Spleen (tissue), 11 donors: ENCODE measurements around the gene PSMG3. TPM values are rescaled to one million over a fixed set of nuclear protein-coding genes. Genes with fewer than 3 reads are reported as not detected.

Experiments used
- DNase-seq: peaks from one replicate; pipeline ENCODE4 v3.0.0-alpha.2; 2020
- H3K27ac ChIP-seq, 8 donors: fragments of 200-600 bp; sonication (generic) in 7 of 8; 1 replicate in 4 of 8; 2 replicates in 4 of 8; pipeline versions ENCODE4 v1.5.0 to v1.8.0; 2016 to 2021; ENCODE audit warnings: inconsistent platforms in 4 of 8, mild to moderate bottlenecking in 4 of 8, moderate library complexity in 1 of 8
- H3K27me3 ChIP-seq, 7 donors: fragments of 200-600 bp; sonication (generic) in 6 of 7; replicated peaks in 1 of 7; 1 replicate in 4 of 7; 2 replicates in 3 of 7; pipeline versions ENCODE4 v1.5.0 to v1.8.0; 2016 to 2021; ENCODE audit warnings: inconsistent platforms in 3 of 7, mild to moderate bottlenecking in 1 of 7
- H3K36me3 ChIP-seq, 6 donors: fragments of 200-600 bp; sonication (generic) in 5 of 6; 1 replicate in 4 of 6; 2 replicates in 2 of 6; pipeline versions ENCODE4 v1.5.0 to v1.8.0; 2016 to 2021; ENCODE audit warnings: inconsistent platforms in 2 of 6
- H3K4me1 ChIP-seq, 6 donors: fragments of 200-600 bp; sonication (generic) in 5 of 6; 1 replicate in 3 of 6; 2 replicates in 3 of 6; pipeline versions ENCODE4 v1.5.0 to v1.8.0; 2016 to 2021; ENCODE audit warnings: inconsistent platforms in 3 of 6
- H3K4me3 ChIP-seq, 8 donors: fragments of 200-600 bp; sonication (generic) in 7 of 8; 1 replicate in 4 of 8; 2 replicates in 4 of 8; pipeline versions ENCODE4 v1.5.0 to v1.8.0; 2016 to 2021; ENCODE audit warnings: inconsistent platforms in 4 of 8, mild to moderate bottlenecking in 4 of 8, moderate library complexity in 2 of 8
- H3K9me3 ChIP-seq, 8 donors: fragments of 200-600 bp; sonication (generic) in 7 of 8; 1 replicate in 4 of 8; 2 replicates in 4 of 8; pipeline versions ENCODE4 v1.5.0 to v1.8.0; 2016 to 2021; ENCODE audit warnings: inconsistent platforms in 4 of 8
- POLR2A ChIP-seq, 3 donors: fragments of 450-650 bp; IDR thresholded peaks; one replicate each; pipeline ENCODE4 v1.5.1; 2017; ENCODE audit warnings: antibody characterized with exemption in 3 of 3, mild to moderate bottlenecking in 1 of 3
- POLR2AphosphoS5 ChIP-seq, 3 donors: sonication (generic); formaldehyde crosslinking; IDR thresholded peaks; one replicate each; pipeline ENCODE4 v1.5.1; 2017; ENCODE audit warnings: antibody characterized with exemption in 3 of 3
- WGBS, 5 donors: extraction: QIAGEN DNeasy Blood & Tissue Kit in 3 of 5; methylation state at CpG; one replicate each; pipeline versions ENCODE4 v1.1.5 to v1.1.7; 2013 to 2018; 5-methylcytosine and 5-hydroxymethylcytosine counted together
- intact Hi-C: fragments of 100-400 bp; cut with DNase I; formaldehyde crosslinking; loops from one replicate; pipeline ENCODE4 v1.15.0; 2023; ENCODE audit warnings: low total_unique reads
- polyA plus RNA-seq, 3 donors: library from polyadenylated mRNA; stranded (reverse); fragments of 200-250 nt; gene quantifications; one replicate each; pipeline ENCODE4 v1.2.1, GENCODE V29; 2013
- total RNA-seq, 7 donors: library from RNA; depleted of rRNA in 3 of 7; stranded (reverse); fragments of >200 nt in 3 of 7; fragmentation: NEBNext Ultra II Directional in 4 of 7; extraction: Animal tissue kit (Norgen Biotek cat#: 25700) in 4 of 7; gene quantifications; one replicate each; pipeline versions ENCODE4 v1.1.0 to v1.2.1, GENCODE V29; 2016 to 2021
- TF ChIP-seq, protein P1 (sequence below), 11 experiments: fragments of 200-600 bp in 7 of 11; fragments of 450-650 bp in 4 of 11; sonication (generic) in 4 of 11; IDR thresholded peaks in 8 of 11; conservative IDR thresholded peaks in 3 of 11; 1 replicate in 7 of 11; 2 replicates in 4 of 11; pipeline versions ENCODE4 v1.4.0 to v1.8.0; 2016 to 2021; ENCODE audit warnings: antibody characterized with exemption in 11 of 11, inconsistent platforms in 4 of 11, mild to moderate bottlenecking in 1 of 11
- donor health status: healthy with polysubstance abuse.
- donor health status: DM: no; HTN: no; CAD: no; lungs with moderate emphysema.
- donor health status: DM: no; HTN: no; CAD: no.
- donor health status: Bipolar disorder and iron deficiency.
- donor health status: healthy.
- donor health status: DM: no; HTN: no; CAD: no.
- donor health status: DM: yes; HTN: yes; CAD: no.

Gene PSMG3
- total and polyA plus RNA-seq, 10 donors: 18.2 to 89.9 (median 30.9) TPM

DNA sequence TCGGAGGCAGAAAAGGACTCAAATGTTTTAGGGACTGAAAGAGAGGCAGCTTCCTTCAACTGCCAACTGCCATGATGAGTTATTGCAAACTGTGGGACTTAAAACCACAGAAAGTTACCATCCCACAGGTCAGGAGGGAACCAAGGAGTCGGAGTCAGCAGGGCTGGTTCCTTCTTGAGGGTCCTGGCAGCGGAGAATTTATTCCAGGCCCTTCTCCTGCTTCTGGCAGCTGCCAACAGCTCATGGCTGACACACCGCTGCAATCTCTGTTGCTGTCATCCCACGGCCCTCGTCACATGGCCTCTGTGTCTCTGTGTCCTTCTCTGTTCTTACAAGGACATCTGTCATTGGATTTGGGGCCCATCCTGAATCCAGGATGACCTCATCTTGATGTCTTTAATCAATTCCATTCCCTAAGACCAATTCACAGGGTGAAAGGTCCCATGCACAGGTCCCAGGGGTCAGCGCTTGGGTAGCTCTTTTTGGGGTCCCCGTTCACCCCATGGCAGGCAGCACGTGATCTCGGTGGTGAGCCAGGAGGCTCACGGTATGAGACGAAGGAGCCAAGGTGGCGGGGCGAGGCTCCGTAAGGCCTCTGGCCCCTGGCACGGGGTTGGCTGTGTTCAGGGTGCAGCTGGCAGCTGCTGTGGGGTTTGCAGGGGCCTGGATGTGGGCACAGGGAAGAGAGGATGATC, 27.4 kb upstream of the PSMG3 start:
- H3K27ac ChIP-seq: no peak overlapping the region
- H3K9me3 ChIP-seq: no peaks in the 10 kb centered on the region
- H3K4me1 ChIP-seq: peaks cover 0 to 11% (median 7%) of the 10 kb centered on the region in 6 donors
- H3K27me3 ChIP-seq: peaks cover 0 to 59% (median 18%) of the 10 kb centered on the region in 7 donors
- no peaks in the 10 kb centered on the region for H3K36me3 ChIP-seq
- no peak overlapping the region for H3K4me3 ChIP-seq
- intact Hi-C loops: no loop called here
- no peak for DNase-seq
- TF ChIP-seq POLR2A (IDR thresholded peaks at IDR 0.05) (no peak), POLR2AphosphoS5 (IDR thresholded peaks at IDR 0.05) (no peak)
- TF ChIP-seq, protein P1, sequence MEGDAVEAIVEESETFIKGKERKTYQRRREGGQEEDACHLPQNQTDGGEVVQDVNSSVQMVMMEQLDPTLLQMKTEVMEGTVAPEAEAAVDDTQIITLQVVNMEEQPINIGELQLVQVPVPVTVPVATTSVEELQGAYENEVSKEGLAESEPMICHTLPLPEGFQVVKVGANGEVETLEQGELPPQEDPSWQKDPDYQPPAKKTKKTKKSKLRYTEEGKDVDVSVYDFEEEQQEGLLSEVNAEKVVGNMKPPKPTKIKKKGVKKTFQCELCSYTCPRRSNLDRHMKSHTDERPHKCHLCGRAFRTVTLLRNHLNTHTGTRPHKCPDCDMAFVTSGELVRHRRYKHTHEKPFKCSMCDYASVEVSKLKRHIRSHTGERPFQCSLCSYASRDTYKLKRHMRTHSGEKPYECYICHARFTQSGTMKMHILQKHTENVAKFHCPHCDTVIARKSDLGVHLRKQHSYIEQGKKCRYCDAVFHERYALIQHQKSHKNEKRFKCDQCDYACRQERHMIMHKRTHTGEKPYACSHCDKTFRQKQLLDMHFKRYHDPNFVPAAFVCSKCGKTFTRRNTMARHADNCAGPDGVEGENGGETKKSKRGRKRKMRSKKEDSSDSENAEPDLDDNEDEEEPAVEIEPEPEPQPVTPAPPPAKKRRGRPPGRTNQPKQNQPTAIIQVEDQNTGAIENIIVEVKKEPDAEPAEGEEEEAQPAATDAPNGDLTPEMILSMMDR (IDR thresholded peaks at IDR 0.05 in 8 of 11, conservative IDR thresholded peaks at IDR 0.05 in 3 of 11): no peak
- 82 to 88% (median 83%) methylated on average over 16 of the region's 16 CpGs for WGBS, 5 donors

DNA sequence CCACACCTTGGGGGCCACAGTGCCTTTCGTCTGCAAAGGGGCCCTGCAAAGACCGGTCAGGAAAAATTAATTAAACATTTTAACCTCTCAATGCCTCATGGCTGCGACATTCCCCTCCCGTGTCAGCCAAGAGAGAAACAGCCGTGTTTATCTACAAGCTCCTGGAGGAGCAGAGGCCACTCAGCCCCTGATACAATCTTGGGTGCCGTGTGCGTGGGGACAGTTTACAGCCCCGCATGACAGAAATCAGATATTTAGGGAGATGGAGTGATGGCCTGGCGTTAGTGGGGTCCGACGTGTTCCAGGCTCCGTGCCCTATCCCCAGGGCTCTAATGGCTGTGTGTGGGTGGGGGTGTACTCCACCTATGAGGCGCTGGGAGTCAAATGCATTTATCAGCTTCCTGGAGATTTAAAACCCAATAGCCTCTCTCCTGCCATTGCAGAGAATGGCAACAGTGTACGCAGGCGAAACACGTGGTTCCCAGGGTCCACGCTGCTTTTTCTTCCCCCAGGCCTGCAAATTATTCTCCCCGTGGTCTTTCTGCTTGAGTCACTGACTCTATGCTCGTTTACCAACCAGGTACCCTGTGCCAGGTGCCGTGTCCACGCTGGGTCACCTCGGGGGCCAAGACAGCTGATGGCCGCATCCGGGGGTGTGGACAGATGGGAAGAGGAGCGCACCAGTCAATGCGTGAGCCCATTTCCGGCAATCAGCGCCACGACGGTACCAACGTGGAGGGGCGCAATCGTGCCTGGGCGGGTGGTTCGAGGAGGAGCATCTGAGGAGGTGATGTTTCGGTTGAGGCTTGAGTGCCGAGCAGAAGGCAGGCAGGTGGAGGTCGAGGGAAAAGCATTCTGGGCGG, 26.6 kb upstream of the PSMG3 start:
- Histone ChIP-seq H3K27ac (no peak overlapping the region), H3K9me3 (no peaks in the 10 kb centered on the region), H3K27me3 (peaks cover 0 to 62% (median 26%) of the 10 kb centered on the region in 7 donors), H3K36me3 (no peaks in the 10 kb centered on the region), H3K4me3 (no peak overlapping the region), H3K4me1 (peaks cover 0 to 19% (median 15%) of the 10 kb centered on the region in 6 donors)
- intact Hi-C loops: no loop called here
- TF ChIP-seq, protein P1 (IDR thresholded peaks at IDR 0.05 in 8 of 11, conservative IDR thresholded peaks at IDR 0.05 in 3 of 11): no peak
- no peak for TF ChIP-seq POLR2AphosphoS5 (IDR thresholded peaks at IDR 0.05)
- DNase-seq: no peak
- WGBS, 5 donors: 83 to 85% (median 84%) methylated on average over 39 of the region's 39 CpGs

DNA sequence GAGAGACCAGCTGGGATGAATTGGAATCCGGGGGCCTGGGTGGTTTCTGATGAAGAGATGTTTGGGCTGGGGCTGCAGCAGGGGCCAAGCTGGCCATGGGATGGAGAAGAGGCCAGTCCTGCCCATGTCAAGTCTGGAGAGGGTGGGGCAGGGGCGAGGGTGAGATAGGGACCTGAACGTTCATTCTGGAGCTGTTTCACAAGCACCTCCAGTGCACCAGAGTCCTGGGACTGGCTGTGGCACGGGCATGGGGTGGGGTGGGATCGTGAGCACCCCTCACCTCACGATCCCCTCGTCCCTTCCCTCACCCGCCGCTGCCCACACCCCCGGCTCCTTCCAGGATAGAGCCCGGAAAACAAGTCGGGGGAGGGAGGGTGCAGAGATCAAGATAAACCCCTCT, 25.8 kb upstream of the PSMG3 start:
- TF ChIP-seq, protein P1 (IDR thresholded peaks at IDR 0.05 in 8 of 11, conservative IDR thresholded peaks at IDR 0.05 in 3 of 11): no peak
- TF ChIP-seq POLR2AphosphoS5 (IDR thresholded peaks at IDR 0.05) (no peak), POLR2A (IDR thresholded peaks at IDR 0.05) (no peak)
- no peak for DNase-seq
- H3K4me3 ChIP-seq: no peak overlapping the region
- intact Hi-C loops: no loop called here
- H3K36me3 ChIP-seq: no peaks in the 10 kb centered on the region
- peaks cover 0 to 70% (median 34%) of the 10 kb centered on the region in 7 donors for H3K27me3 ChIP-seq
- H3K27ac ChIP-seq: no peak overlapping the region
- H3K9me3 ChIP-seq: no peaks in the 10 kb centered on the region
- H3K4me1 ChIP-seq: peaks cover 0 to 25% (median 16%) of the 10 kb centered on the region in 6 donors
- 74 to 82% (median 77%) methylated on average over 12 of the region's 12 CpGs for WGBS, 5 donors

DNA sequence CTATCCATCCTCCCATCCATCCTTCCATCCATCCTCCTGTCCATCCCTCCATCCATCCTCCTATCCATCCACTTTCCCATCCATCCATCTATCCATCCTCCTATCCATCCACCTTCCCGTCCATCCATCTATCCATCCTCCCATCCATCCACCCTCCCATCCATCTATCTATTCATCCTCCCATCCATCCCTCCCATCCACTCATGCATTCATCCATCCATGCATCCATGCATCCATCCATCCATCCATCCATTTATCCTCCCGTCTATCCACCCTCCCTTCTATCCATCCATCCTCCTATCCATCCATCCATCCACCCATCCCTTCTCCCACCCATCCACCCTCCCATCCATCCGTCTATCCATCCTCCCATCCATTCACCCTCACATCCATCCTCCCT, 25.2 kb upstream of the PSMG3 start:
- peaks cover 0 to 76% (median 40%) of the 10 kb centered on the region in 7 donors for H3K27me3 ChIP-seq

More for the DNA sequence above, 25.2 kb upstream of the PSMG3 start:
- peaks cover 0 to 25% (median 16%) of the 10 kb centered on the region in 6 donors for H3K4me1 ChIP-seq
- no peak overlapping the region for H3K27ac ChIP-seq
- TF ChIP-seq POLR2AphosphoS5 (IDR thresholded peaks at IDR 0.05) (no peak), POLR2A (IDR thresholded peaks at IDR 0.05) (no peak)
- TF ChIP-seq, protein P1 (IDR thresholded peaks at IDR 0.05 in 8 of 11, conservative IDR thresholded peaks at IDR 0.05 in 3 of 11): no peak
- intact Hi-C loops: no loop called here
- no peaks in the 10 kb centered on the region for H3K9me3 ChIP-seq
- WGBS, 5 donors: 81 to 90% (median 85%) methylated on average over 3 of the region's 3 CpGs
- DNase-seq: no peak
- no peak overlapping the region for H3K4me3 ChIP-seq
- no peaks in the 10 kb centered on the region for H3K36me3 ChIP-seq
